Mesothelial cell of epicardium (in vitro differentiated cells): ENCODE data around the gene EIF3B. TPM values are rescaled to one million over a fixed set of nuclear protein-coding genes. Genes with fewer than 3 reads are reported as not detected.

ENCODE experiments used
- DNase-seq, 2 experiments: peaks; one replicate each; pipeline ENCODE4 v3.0.0; 2021; ENCODE audit warnings: low spot score in 2 of 2; ENCODE audit not compliant: unreplicated experiment in 2 of 2
- H3K27ac Mint-ChIP-seq: 2 replicates; pipeline ENCODE4 v1.8.0; 2021; ENCODE audit warnings: mixed read lengths
- H3K27me3 Mint-ChIP-seq: 2 replicates; pipeline ENCODE4 v1.8.0; 2021; ENCODE audit warnings: low read depth, mixed read lengths
- H3K36me3 Mint-ChIP-seq: 2 replicates; pipeline ENCODE4 v1.8.0; 2021; ENCODE audit warnings: mixed read lengths
- H3K4me1 Mint-ChIP-seq: 2 replicates; pipeline ENCODE4 v1.8.0; 2021; ENCODE audit warnings: mixed read lengths
- H3K4me3 Mint-ChIP-seq: 2 replicates; pipeline ENCODE4 v1.8.0; 2021; ENCODE audit warnings: mild to moderate bottlenecking, moderate library complexity, mixed read lengths
- H3K9me3 Mint-ChIP-seq: 2 replicates; pipeline ENCODE4 v1.8.0; 2021; ENCODE audit warnings: mixed read lengths
- CTCF ChIP-seq: fragments of 200-600 bp; sonication (generic); IDR thresholded peaks from one replicate; pipeline ENCODE4 v1.5.0; 2021; ENCODE audit warnings: antibody characterized with exemption; ENCODE audit not compliant: unreplicated experiment
- total RNA-seq: library from RNA; stranded (reverse); gene quantifications from 3 replicates; pipeline ENCODE4 v1.2.1, GENCODE V29; 2021

Gene EIF3B
- total RNA-seq, 1 donor from 2014 or later: 198 TPM

DNA sequence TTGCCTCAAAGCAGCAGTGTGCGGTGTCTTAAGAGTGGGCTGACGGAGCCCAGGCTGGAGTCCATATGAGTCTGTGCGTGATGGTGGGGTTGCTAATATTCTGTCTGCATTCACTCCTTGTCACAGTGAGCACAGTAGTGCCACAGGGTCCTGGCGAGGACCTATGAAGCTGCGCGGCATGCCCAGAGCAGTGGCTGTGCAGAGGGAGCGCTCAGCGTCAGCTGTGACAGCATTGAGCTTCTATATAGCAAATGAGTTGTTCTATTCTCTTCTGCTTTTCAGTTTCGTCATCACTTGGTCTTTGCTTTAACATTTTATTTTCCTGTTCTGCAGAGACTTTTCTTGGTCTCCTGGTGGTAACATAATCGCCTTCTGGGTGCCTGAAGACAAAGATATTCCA lies 14.5 kb downstream of the EIF3B start:
- Mint-ChIP-seq H3K27me3 (no peaks in the 10 kb centered on the region), H3K27ac (no peak overlapping the region), H3K36me3 (peaks cover 45% of the 10 kb centered on the region), H3K9me3 (no peaks in the 10 kb centered on the region), H3K4me3 (no peak overlapping the region), H3K4me1 (no peaks in the 10 kb centered on the region)
- no peak for TF ChIP-seq CTCF
- no peak for DNase-seq

- Mint-ChIP-seq H3K4me3 (no peak overlapping the region), H3K27ac (no peak overlapping the region), H3K27me3 (no peaks in the 10 kb centered on the region), H3K4me1 (no peaks in the 10 kb centered on the region), H3K9me3 (no peaks in the 10 kb centered on the region), H3K36me3 (peaks cover 42% of the 10 kb centered on the region)
- DNase-seq: no peak
- TF ChIP-seq CTCF: no peak
Observed at GRCh38 chr7:2371329-2371728, 16.7 kb downstream of the EIF3B start.

DNA sequence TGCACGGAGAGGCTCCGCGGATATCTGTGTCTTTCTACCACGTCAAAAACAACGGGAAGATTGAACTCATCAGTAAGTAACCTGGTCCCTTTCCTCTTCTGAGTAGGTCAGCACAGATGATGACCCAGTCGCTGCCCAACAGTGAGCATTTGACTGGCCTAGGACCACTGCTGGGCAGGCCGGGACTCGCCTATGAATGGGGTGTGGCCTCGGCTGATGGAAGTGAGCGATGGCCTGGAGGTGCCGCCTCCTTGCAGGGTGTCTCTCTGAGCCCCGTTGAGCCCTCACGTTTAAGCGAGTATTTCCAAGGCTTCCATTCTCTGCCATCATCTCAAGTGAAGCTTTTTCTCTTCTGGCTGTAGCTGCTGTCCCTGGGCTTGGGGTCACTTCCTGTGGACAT lies 18.1 kb downstream of the EIF3B start:
- Mint-ChIP-seq H3K27me3 (no peaks in the 10 kb centered on the region), H3K27ac (no peak overlapping the region), H3K4me3 (no peak overlapping the region), H3K4me1 (no peaks in the 10 kb centered on the region), H3K36me3 (peaks cover 42% of the 10 kb centered on the region), H3K9me3 (no peaks in the 10 kb centered on the region)
- no peak for DNase-seq
- TF ChIP-seq CTCF: no peak

GRCh38 chr7:2373124-2373556 lies 18.5 kb downstream of the EIF3B start:
- Mint-ChIP-seq H3K36me3 (peaks cover 42% of the 10 kb centered on the region), H3K27ac (no peak overlapping the region), H3K9me3 (no peaks in the 10 kb centered on the region), H3K4me1 (no peaks in the 10 kb centered on the region), H3K27me3 (no peaks in the 10 kb centered on the region), H3K4me3 (no peak overlapping the region)
- TF ChIP-seq CTCF: no peak
- DNase-seq: no peak

GRCh38 chr7:2373646-2374045 lies 19.0 kb downstream of the EIF3B start:
- H3K4me3 Mint-ChIP-seq: no peak overlapping the region
- H3K36me3 Mint-ChIP-seq: peaks cover 40% of the 10 kb centered on the region
- H3K4me1 Mint-ChIP-seq: no peaks in the 10 kb centered on the region
- no peak overlapping the region for H3K27ac Mint-ChIP-seq
- TF ChIP-seq CTCF: no peak
- H3K9me3 Mint-ChIP-seq: no peaks in the 10 kb centered on the region
- H3K27me3 Mint-ChIP-seq: no peaks in the 10 kb centered on the region
- DNase-seq: no peak

- peaks cover 35% of the 10 kb centered on the region for H3K36me3 Mint-ChIP-seq
- no peaks in the 10 kb centered on the region for H3K9me3 Mint-ChIP-seq
- no peak for TF ChIP-seq CTCF
Observed at GRCh38 chr7:2374401-2374800, 19.8 kb downstream of the EIF3B start.

More at GRCh38 chr7:2374401-2374800, 19.8 kb downstream of the EIF3B start:
- H3K27me3 Mint-ChIP-seq: no peaks in the 10 kb centered on the region
- no peak overlapping the region for H3K4me3 Mint-ChIP-seq
- no peak overlapping the region for H3K27ac Mint-ChIP-seq
- no peaks in the 10 kb centered on the region for H3K4me1 Mint-ChIP-seq
- no peak for DNase-seq
